CD14-positive monocyte (primary cell): ENCODE data around the gene DNAJC16. TPM values are rescaled to one million over a fixed set of nuclear protein-coding genes. Genes with fewer than 3 reads are reported as not detected.

Experiments
- DNase-seq, 3 donors: peaks; one replicate each; pipeline ENCODE4 v3.0.0-alpha.2; 2011 to 2022
- H2AFZ ChIP-seq: 2 replicates; pipeline ENCODE4 v1.6.0; 2012; ENCODE audit warnings: mild to moderate bottlenecking, low read depth, low read length, inconsistent platforms; ENCODE audit not compliant: insufficient read depth, poor library complexity, severe bottlenecking
- H3K27ac ChIP-seq, 2 donors: 1 replicate in 1 of 2; 2 replicates in 1 of 2; pipeline ENCODE4 v1.5.1; 2012 to 2013; ENCODE audit warnings: low read length in 2 of 2, control low read depth in 1 of 2, inconsistent platforms in 1 of 2, low read depth in 1 of 2, mild to moderate bottlenecking in 1 of 2
- H3K27me3 ChIP-seq, 2 donors: one replicate each; pipeline versions ENCODE4 v1.6.0 to v1.6.1; 2011 to 2013; ENCODE audit warnings: low read length in 2 of 2; ENCODE audit not compliant: control insufficient read depth in 2 of 2, insufficient read depth in 2 of 2
- H3K36me3 ChIP-seq, 2 donors: replicated peaks in 1 of 2; 1 replicate in 1 of 2; 2 replicates in 1 of 2; pipeline versions ENCODE4 v1.5.1 to v1.6.1; 2012 to 2013; ENCODE audit warnings: low read length in 2 of 2, control low read depth in 1 of 2, inconsistent platforms in 1 of 2, mild to moderate bottlenecking in 1 of 2; ENCODE audit not compliant: insufficient read depth in 2 of 2, control insufficient read depth in 1 of 2
- H3K4me1 ChIP-seq, 2 donors: 1 replicate in 1 of 2; 2 replicates in 1 of 2; pipeline versions ENCODE4 v1.5.1 to v1.6.1; 2012 to 2013; ENCODE audit warnings: low read length in 2 of 2, control low read depth in 1 of 2, inconsistent platforms in 1 of 2, mild to moderate bottlenecking in 1 of 2, moderate library complexity in 1 of 2; ENCODE audit not compliant: insufficient read depth in 2 of 2, control insufficient read depth in 1 of 2
- H3K4me2 ChIP-seq: replicated peaks from 2 replicates; pipeline ENCODE3; 2012; ENCODE audit warnings: low read length, moderate library complexity, mild to moderate bottlenecking; ENCODE audit not compliant: poor library complexity, severe bottlenecking; ENCODE audit errors: extremely low read depth
- H3K4me3 ChIP-seq, 3 experiments: fragments of 200-600 bp in 1 of 3; sonication (generic) in 1 of 3; replicated peaks in 1 of 3; 1 replicate in 2 of 3; 2 replicates in 1 of 3; pipeline ENCODE4 v1.5.1; 2011 to 2013; ENCODE audit warnings: low read length in 3 of 3, mild to moderate bottlenecking in 3 of 3, control low read depth in 2 of 3, low read depth in 2 of 3, inconsistent platforms in 1 of 3, moderate library complexity in 1 of 3
- H3K79me2 ChIP-seq: 2 replicates; pipeline ENCODE4 v1.6.0; 2012; ENCODE audit warnings: mild to moderate bottlenecking, control low read depth, inconsistent platforms, low read length, moderate library complexity; ENCODE audit not compliant: insufficient read depth
- H3K9ac ChIP-seq: 2 replicates; pipeline ENCODE4 v1.6.0; 2017; ENCODE audit warnings: low read length, mild to moderate bottlenecking; ENCODE audit not compliant: insufficient read depth, poor library complexity, severe bottlenecking
- H3K9me3 ChIP-seq, 2 donors: replicated peaks in 1 of 2; 1 replicate in 1 of 2; 2 replicates in 1 of 2; pipeline versions ENCODE4 v1.5.1 to v1.6.1; 2012 to 2013; ENCODE audit warnings: low read length in 2 of 2, control low read depth in 1 of 2; ENCODE audit not compliant: control insufficient read depth in 1 of 2, insufficient read depth in 1 of 2
- H4K20me1 ChIP-seq: 2 replicates; pipeline ENCODE4 v1.6.0; 2012; ENCODE audit warnings: mild to moderate bottlenecking, low read length, control low read depth, moderate library complexity; ENCODE audit not compliant: insufficient read depth
- H3K27ac Mint-ChIP-seq, 7 donors: one replicate each; pipeline ENCODE4 v1.8.0; 2020; ENCODE audit warnings: mild to moderate bottlenecking in 7 of 7, mixed read lengths in 7 of 7, moderate library complexity in 6 of 7, inconsistent platforms in 2 of 7
- H3K27me3 Mint-ChIP-seq, 3 donors: one replicate each; pipeline ENCODE4 v1.8.0; 2021 to 2022; ENCODE audit warnings: low read depth in 3 of 3, mild to moderate bottlenecking in 3 of 3, mixed read lengths in 3 of 3, moderate library complexity in 3 of 3, inconsistent platforms in 1 of 3
- H3K36me3 Mint-ChIP-seq, 2 donors: one replicate each; pipeline ENCODE4 v1.8.0; 2020; ENCODE audit warnings: mixed read lengths in 2 of 2, inconsistent platforms in 1 of 2, mild to moderate bottlenecking in 1 of 2
- H3K4me1 Mint-ChIP-seq: one replicate; pipeline ENCODE4 v1.8.0; 2020; ENCODE audit warnings: mild to moderate bottlenecking, mixed read lengths
- H3K4me3 Mint-ChIP-seq, 2 donors: one replicate each; pipeline ENCODE4 v1.8.0; 2020; ENCODE audit warnings: mild to moderate bottlenecking in 2 of 2, mixed read lengths in 2 of 2, moderate library complexity in 1 of 2
- H3K9me3 Mint-ChIP-seq, 7 donors: one replicate each; pipeline ENCODE4 v1.8.0; 2020 to 2022; ENCODE audit warnings: mixed read lengths in 7 of 7, mild to moderate bottlenecking in 6 of 7, moderate library complexity in 6 of 7, inconsistent platforms in 2 of 7
- CTCF ChIP-seq: fragments of 200-600 bp; IDR thresholded peaks from one replicate; pipeline ENCODE4 v1.8.0; 2022; ENCODE audit warnings: antibody characterized with exemption, mild to moderate bottlenecking
- WGBS: methylation state at CpG from one replicate; pipeline ENCODE4 v1.1.5; 2013; ENCODE audit warnings: missing lambda C conversion rate; ENCODE audit not compliant: insufficient coverage; 5-methylcytosine and 5-hydroxymethylcytosine counted together
- intact Hi-C, 2 donors: fragments of 100-400 bp; cut with micrococcal nuclease; formaldehyde crosslinking; loops; one replicate each; pipeline versions ENCODE4 v1.15.0 to v1.15.1; 2023
- polyA plus RNA-seq, 3 donors: library from polyadenylated mRNA; depleted of rRNA in 1 of 3; unstranded in 2 of 3; stranded (reverse) in 1 of 3; fragments of 300-500 nt in 2 of 3; fragments of >200 nt in 1 of 3; fragmentation: Illumina TruSeq in 2 of 3; gene quantifications; 1 replicate in 2 of 3; 2 replicates in 1 of 3; pipeline ENCODE4 v1.2.3, GENCODE V29; 2012 to 2021

The DNAJC16 gene
- polyA plus RNA-seq, 3 donors, result 5.4 to 7.8 (median 6.3) TPM

- TF ChIP-seq CTCF, result no peak
- H3K9me3 Mint-ChIP-seq, result peaks cover 0 to 5% (median 4%) of the 10 kb centered on the region in 7 donors
- no peaks in the 10 kb centered on the region for H3K36me3 Mint-ChIP-seq
- no peaks in the 10 kb centered on the region for H3K79me2 ChIP-seq
- H3K4me1 Mint-ChIP-seq, result peaks cover 2% of the 10 kb centered on the region
- no peak overlapping the region for H2AFZ ChIP-seq
- intact Hi-C loops, result no loop called here
- peaks cover 5 to 13% (median 8%) of the 10 kb centered on the region in 3 donors for H3K27me3 Mint-ChIP-seq
- no peaks in the 10 kb centered on the region for H3K9me3 ChIP-seq
- no peaks in the 10 kb centered on the region for H3K27me3 ChIP-seq
- no peaks in the 10 kb centered on the region for H4K20me1 ChIP-seq
- WGBS, result 92% methylated on average over 2 of the region's 5 CpGs
- no peak overlapping the region for H3K27ac Mint-ChIP-seq
- no peaks in the 10 kb centered on the region for H3K4me1 ChIP-seq
- no peak overlapping the region for H3K27ac ChIP-seq
- H3K4me3 Mint-ChIP-seq, result no peak overlapping the region
- no peaks in the 10 kb centered on the region for H3K36me3 ChIP-seq
- no peak overlapping the region for H3K9ac ChIP-seq
- H3K4me3 ChIP-seq, result no peak overlapping the region
- H3K4me2 ChIP-seq, result no peak overlapping the region
- no peak for DNase-seq
These were observed 65.6 kb downstream of the DNAJC16 start for GRCh38 chr1:15592285-15592684.

GRCh38 chr1:15595809-15596617 lies 69.4 kb downstream of the DNAJC16 start:
- no peak for TF ChIP-seq CTCF
- WGBS, result 100% methylated on average over 1 of the region's 5 CpGs
- intact Hi-C loops, result loop anchor here in 1 of 2 donors (2.0 kb wide), 1 partner anchor 145 kb away; no protein-coding TSS in a partner anchor

More at GRCh38 chr1:15595809-15596617, 69.4 kb downstream of the DNAJC16 start:
- no peaks in the 10 kb centered on the region for H3K4me1 ChIP-seq
- H3K4me3 ChIP-seq, result no peak overlapping the region
- no peak overlapping the region for H2AFZ ChIP-seq
- H3K36me3 ChIP-seq, result no peaks in the 10 kb centered on the region
- no peaks in the 10 kb centered on the region for H3K79me2 ChIP-seq
- Mint-ChIP-seq H3K4me3 (no peak overlapping the region), H3K27ac (peak overlapping the region in 1 of 7 donors; percentile 21), H3K9me3 (no peaks in the 10 kb centered on the region), H3K36me3 (no peaks in the 10 kb centered on the region), H3K4me1 (peaks cover 2% of the 10 kb centered on the region), H3K27me3 (peaks cover 5 to 20% (median 8%) of the 10 kb centered on the region in 3 donors)
- H3K27me3 ChIP-seq, result no peaks in the 10 kb centered on the region
- no peak overlapping the region for H3K27ac ChIP-seq
- no peaks in the 10 kb centered on the region for H4K20me1 ChIP-seq
- no peak for DNase-seq
- H3K9ac ChIP-seq, result no peak overlapping the region
- no peaks in the 10 kb centered on the region for H3K9me3 ChIP-seq
- no peak overlapping the region for H3K4me2 ChIP-seq
